ENCODE results near the gene SNED1.
"Not testable (repeated sequence)": the region's sequence is repeated elsewhere in the genome, so short reads cannot be mapped to it uniquely, and the experiment has no call there.

Gene SNED1

DNA sequence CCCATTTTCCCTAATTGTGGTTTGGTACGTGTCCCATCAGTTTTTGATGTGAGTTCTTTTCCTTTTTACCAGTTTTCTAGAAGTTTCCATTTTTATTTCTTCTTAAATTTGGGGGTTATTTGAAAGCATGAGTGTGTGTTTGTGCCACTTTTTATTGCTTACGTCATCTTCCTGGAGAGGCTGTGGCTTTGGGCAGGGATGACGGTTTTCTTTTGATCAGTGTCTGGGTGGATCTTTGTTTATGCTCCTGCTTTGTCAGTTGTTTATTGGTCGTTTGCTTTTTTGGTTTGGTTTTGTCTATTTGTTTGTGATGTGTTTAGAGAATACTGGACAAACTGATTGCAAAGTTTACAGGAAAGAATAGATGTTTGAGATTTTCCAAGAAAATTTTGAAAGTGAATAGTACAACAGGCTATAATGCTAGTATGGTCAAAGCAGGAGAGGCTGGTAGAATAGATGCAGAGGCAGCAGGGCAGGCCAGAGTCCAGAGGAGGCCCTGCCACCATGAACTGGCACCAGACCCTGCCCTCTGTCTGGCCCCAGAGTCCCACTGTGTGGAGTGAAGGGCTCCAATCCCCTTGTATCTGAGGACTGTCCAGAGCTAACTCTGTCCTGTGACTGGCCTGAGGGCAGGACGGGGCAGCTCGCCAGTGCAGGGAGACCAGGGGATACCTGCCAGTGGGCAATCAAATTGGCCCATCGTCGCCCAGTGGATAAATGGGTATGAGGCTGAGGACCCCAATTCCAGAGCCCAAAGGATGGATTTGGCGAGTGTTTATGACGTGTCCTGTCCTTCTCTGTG lies 23.4 kb upstream of the SNED1 start:
- peak in 2 of 3 donors; percentile 9 to 13 for DNase-seq
- Histone ChIP-seq H3K27ac (ENCODE audit: insufficient read depth, low read length, poor library complexity, severe bottlenecking) (no peak overlapping the region), H3K4me1 (ENCODE audit: control insufficient read depth, insufficient read depth, low read length, poor library complexity, severe bottlenecking) (peaks cover 4% of the 10 kb centered on the region), H3K4me3 (ENCODE audit: insufficient read depth, low read depth, low read length, poor library complexity, severe bottlenecking) (no peak overlapping the region), H3K27me3 (replicated peaks; ENCODE audit: control insufficient read depth, insufficient read depth, low read length, poor library complexity, severe bottlenecking) (peaks cover 3% of the 10 kb centered on the region), H3K9me3 (ENCODE audit: control insufficient read depth, low read length) (no peaks in the 10 kb centered on the region), H3K36me3 (ENCODE audit: control insufficient read depth, insufficient read depth, low read length) (no peaks in the 10 kb centered on the region)

DNA sequence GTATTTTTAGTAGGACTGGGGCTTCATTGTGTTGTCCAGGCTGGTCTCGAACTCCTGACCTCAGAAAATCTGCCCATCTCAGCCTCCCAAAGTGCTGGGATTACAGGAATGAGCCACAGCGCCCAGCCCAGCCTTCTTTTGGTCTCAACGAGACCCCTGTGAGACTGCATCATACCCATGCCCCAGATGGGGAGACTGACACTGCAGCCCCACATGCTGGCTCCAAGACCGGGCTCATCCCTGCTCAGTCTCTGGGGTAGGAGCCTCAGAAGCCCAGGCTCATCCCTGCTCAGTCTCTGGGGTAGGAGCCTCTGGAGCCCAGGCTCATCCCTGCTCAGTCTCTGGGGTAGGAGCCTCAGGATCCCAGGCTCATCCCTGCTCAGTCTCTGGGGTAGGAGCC lies 22.5 kb upstream of the SNED1 start:
- H3K4me3 ChIP-seq (ENCODE audit: insufficient read depth, low read depth, low read length, poor library complexity, severe bottlenecking); DNase-seq; H3K27me3 ChIP-seq (replicated peaks; ENCODE audit: control insufficient read depth, insufficient read depth, low read length, poor library complexity, severe bottlenecking); H3K36me3 ChIP-seq (ENCODE audit: control insufficient read depth, insufficient read depth, low read length); H3K9me3 ChIP-seq (ENCODE audit: control insufficient read depth, low read length); H3K27ac ChIP-seq (ENCODE audit: insufficient read depth, low read length, poor library complexity, severe bottlenecking); H3K4me1 ChIP-seq (ENCODE audit: control insufficient read depth, insufficient read depth, low read length, poor library complexity, severe bottlenecking): not testable (repeated sequence)

DNA sequence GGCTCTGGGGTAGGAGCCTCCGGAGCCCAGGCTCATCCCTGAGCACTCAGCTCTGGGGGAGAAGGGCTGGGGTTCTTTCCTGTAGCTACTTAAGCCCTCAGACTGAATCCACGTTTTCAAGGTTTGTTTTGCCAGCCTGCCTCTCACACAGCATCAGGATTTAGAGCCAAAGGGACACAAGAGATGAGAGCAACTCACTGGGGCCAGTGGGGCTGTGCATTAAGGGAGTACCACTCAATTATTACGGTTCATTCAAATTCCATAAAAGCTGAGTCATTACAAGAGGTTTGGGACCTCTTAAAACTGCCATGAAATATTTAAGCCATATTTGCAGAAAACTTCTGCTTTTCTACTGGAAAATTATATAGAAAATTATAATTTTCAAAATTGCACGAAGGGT lies 17.1 kb upstream of the SNED1 start:
- no peak overlapping the region for H3K27ac ChIP-seq (ENCODE audit: insufficient read depth, low read length, poor library complexity, severe bottlenecking)
- no peaks in the 10 kb centered on the region for H3K9me3 ChIP-seq (ENCODE audit: control insufficient read depth, low read length)
- no peak overlapping the region for H3K4me3 ChIP-seq (ENCODE audit: insufficient read depth, low read depth, low read length, poor library complexity, severe bottlenecking)
- no peaks in the 10 kb centered on the region for H3K36me3 ChIP-seq (ENCODE audit: control insufficient read depth, insufficient read depth, low read length)
- no peaks in the 10 kb centered on the region for H3K27me3 ChIP-seq (replicated peaks; ENCODE audit: control insufficient read depth, insufficient read depth, low read length, poor library complexity, severe bottlenecking)
- no peak for DNase-seq
- H3K4me1 ChIP-seq (ENCODE audit: control insufficient read depth, insufficient read depth, low read length, poor library complexity, severe bottlenecking): peaks cover 3% of the 10 kb centered on the region

DNA sequence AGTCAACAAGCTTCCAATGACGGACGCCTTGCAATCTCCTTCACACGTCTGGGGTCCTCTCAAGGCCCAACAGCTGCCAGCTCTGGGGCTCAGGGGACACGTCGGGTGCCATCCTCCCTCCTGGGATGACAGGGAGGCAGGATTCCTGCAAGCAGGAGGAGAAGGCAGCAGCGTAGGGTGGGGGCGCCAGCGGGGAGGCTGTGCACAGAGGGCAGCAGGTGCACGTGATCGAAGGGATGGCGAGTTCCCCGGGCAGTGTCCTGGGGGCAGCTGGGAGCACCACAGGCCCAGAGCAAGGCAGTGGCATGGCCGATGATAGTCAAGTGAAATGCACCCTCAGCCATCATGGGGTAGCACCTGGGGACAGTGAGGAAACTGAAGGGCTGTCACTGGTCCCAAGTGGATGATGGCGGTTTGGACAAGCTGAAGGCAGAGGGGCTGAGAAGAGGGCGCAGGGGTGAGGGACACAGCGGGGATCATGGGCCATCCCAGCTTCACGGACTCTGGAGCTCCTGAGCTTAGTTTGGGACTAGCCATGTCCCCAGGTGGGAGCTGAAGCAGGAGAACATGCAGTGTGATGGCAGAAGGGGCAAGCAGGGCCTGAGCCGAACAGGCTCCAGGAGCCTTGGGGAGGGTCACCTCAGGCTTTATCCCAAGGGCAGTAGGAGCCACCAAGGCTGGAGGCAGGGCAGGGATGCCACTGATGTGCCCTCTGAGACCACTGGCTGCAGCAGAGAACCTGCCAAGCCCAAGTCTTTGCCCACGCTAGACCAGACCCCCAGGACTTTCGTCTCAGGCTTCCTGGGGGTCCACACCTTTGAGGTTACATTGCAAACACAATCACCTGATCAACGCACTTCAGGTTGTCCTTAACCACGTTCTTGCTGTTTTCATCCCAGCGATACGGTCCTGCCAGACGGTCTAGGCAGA lies 16.3 kb upstream of the SNED1 start:
- H3K36me3 ChIP-seq (ENCODE audit: control insufficient read depth, insufficient read depth, low read length): no peaks in the 10 kb centered on the region
- H3K4me3 ChIP-seq (ENCODE audit: insufficient read depth, low read depth, low read length, poor library complexity, severe bottlenecking): no peak overlapping the region
- peaks cover 3% of the 10 kb centered on the region for H3K4me1 ChIP-seq (ENCODE audit: control insufficient read depth, insufficient read depth, low read length, poor library complexity, severe bottlenecking)
- H3K27me3 ChIP-seq (replicated peaks; ENCODE audit: control insufficient read depth, insufficient read depth, low read length, poor library complexity, severe bottlenecking): no peaks in the 10 kb centered on the region
- no peak overlapping the region for H3K27ac ChIP-seq (ENCODE audit: insufficient read depth, low read length, poor library complexity, severe bottlenecking)
- DNase-seq: no peak
- H3K9me3 ChIP-seq (ENCODE audit: control insufficient read depth, low read length): no peaks in the 10 kb centered on the region

- H3K27ac ChIP-seq (ENCODE audit: insufficient read depth, low read length, poor library complexity, severe bottlenecking): no peak overlapping the region
- H3K4me1 ChIP-seq (ENCODE audit: control insufficient read depth, insufficient read depth, low read length, poor library complexity, severe bottlenecking): peaks cover 3% of the 10 kb centered on the region
- H3K9me3 ChIP-seq (ENCODE audit: control insufficient read depth, low read length): no peaks in the 10 kb centered on the region
- H3K4me3 ChIP-seq (ENCODE audit: insufficient read depth, low read depth, low read length, poor library complexity, severe bottlenecking): no peak overlapping the region
- H3K27me3 ChIP-seq (replicated peaks; ENCODE audit: control insufficient read depth, insufficient read depth, low read length, poor library complexity, severe bottlenecking): no peaks in the 10 kb centered on the region
- no peak for DNase-seq
- H3K36me3 ChIP-seq (ENCODE audit: control insufficient read depth, insufficient read depth, low read length): no peaks in the 10 kb centered on the region
These were observed 15.6 kb upstream of the SNED1 start for GRCh38 chr2:240982821-240983281.

GRCh38 chr2:240983361-240983995 lies 14.9 kb upstream of the SNED1 start:
- DNase-seq: no peak
- Histone ChIP-seq H3K9me3 (ENCODE audit: control insufficient read depth, low read length) (no peaks in the 10 kb centered on the region), H3K4me3 (ENCODE audit: insufficient read depth, low read depth, low read length, poor library complexity, severe bottlenecking) (no peak overlapping the region), H3K27me3 (replicated peaks; ENCODE audit: control insufficient read depth, insufficient read depth, low read length, poor library complexity, severe bottlenecking) (no peaks in the 10 kb centered on the region), H3K36me3 (ENCODE audit: control insufficient read depth, insufficient read depth, low read length) (no peaks in the 10 kb centered on the region), H3K4me1 (ENCODE audit: control insufficient read depth, insufficient read depth, low read length, poor library complexity, severe bottlenecking) (peaks cover 3% of the 10 kb centered on the region), H3K27ac (ENCODE audit: insufficient read depth, low read length, poor library complexity, severe bottlenecking) (no peak overlapping the region)

GRCh38 chr2:240983996-240984498 lies 14.4 kb upstream of the SNED1 start:
- peaks cover 3% of the 10 kb centered on the region for H3K4me1 ChIP-seq (ENCODE audit: control insufficient read depth, insufficient read depth, low read length, poor library complexity, severe bottlenecking)
- H3K27me3 ChIP-seq (replicated peaks; ENCODE audit: control insufficient read depth, insufficient read depth, low read length, poor library complexity, severe bottlenecking): no peaks in the 10 kb centered on the region
- no peaks in the 10 kb centered on the region for H3K36me3 ChIP-seq (ENCODE audit: control insufficient read depth, insufficient read depth, low read length)
- H3K9me3 ChIP-seq (ENCODE audit: control insufficient read depth, low read length): no peaks in the 10 kb centered on the region
- DNase-seq: no peak
- H3K27ac ChIP-seq (ENCODE audit: insufficient read depth, low read length, poor library complexity, severe bottlenecking): no peak overlapping the region
- no peak overlapping the region for H3K4me3 ChIP-seq (ENCODE audit: insufficient read depth, low read depth, low read length, poor library complexity, severe bottlenecking)

- Histone ChIP-seq H3K36me3 (ENCODE audit: control insufficient read depth, insufficient read depth, low read length) (no peaks in the 10 kb centered on the region), H3K27me3 (replicated peaks; ENCODE audit: control insufficient read depth, insufficient read depth, low read length, poor library complexity, severe bottlenecking) (no peaks in the 10 kb centered on the region), H3K9me3 (ENCODE audit: control insufficient read depth, low read length) (no peaks in the 10 kb centered on the region), H3K4me3 (ENCODE audit: insufficient read depth, low read depth, low read length, poor library complexity, severe bottlenecking) (no peak overlapping the region), H3K27ac (ENCODE audit: insufficient read depth, low read length, poor library complexity, severe bottlenecking) (no peak overlapping the region), H3K4me1 (ENCODE audit: control insufficient read depth, insufficient read depth, low read length, poor library complexity, severe bottlenecking) (peaks cover 3% of the 10 kb centered on the region)
- no peak for DNase-seq
These were observed 12.3 kb upstream of the SNED1 start for GRCh38 chr2:240985881-240986786.

DNA sequence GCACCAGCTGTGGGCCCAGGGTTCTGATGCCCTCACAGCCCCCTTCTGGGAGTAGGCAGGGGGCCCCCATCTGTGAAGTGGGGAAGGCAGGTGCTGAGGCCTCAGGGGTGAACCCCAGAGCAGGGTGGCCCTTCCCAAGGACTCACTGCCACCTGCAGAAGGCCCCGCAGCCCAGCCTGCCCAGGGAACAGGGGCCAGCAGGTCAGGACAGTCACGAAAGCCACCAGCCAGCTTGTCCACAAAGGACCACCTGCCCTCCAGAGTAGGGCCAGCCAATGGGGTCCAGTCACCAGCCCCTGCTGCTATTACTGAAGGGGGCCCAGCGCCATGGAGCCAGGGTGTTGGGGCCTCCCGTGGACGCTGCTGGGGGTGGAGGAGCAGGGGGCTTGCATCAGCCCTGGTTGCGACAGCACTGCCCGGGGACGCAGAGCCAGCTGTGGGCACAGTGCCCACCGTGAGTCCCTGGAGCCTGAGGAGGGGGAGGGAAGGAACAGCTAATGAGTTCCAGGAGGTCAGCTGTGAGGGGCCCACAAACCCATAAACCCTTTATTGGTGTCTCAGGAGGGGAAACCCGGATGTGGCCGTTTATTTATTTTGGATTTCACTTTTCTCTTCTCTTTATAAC lies 11.5 kb upstream of the SNED1 start:
- H3K4me3 ChIP-seq (ENCODE audit: insufficient read depth, low read depth, low read length, poor library complexity, severe bottlenecking): no peak overlapping the region
- no peaks in the 10 kb centered on the region for H3K36me3 ChIP-seq (ENCODE audit: control insufficient read depth, insufficient read depth, low read length)
- peaks cover 3% of the 10 kb centered on the region for H3K4me1 ChIP-seq (ENCODE audit: control insufficient read depth, insufficient read depth, low read length, poor library complexity, severe bottlenecking)
- H3K27ac ChIP-seq (ENCODE audit: insufficient read depth, low read length, poor library complexity, severe bottlenecking): no peak overlapping the region
- H3K27me3 ChIP-seq (replicated peaks; ENCODE audit: control insufficient read depth, insufficient read depth, low read length, poor library complexity, severe bottlenecking): no peaks in the 10 kb centered on the region
- no peaks in the 10 kb centered on the region for H3K9me3 ChIP-seq (ENCODE audit: control insufficient read depth, low read length)
- no peak for DNase-seq

Measured in effector memory CD4-positive, alpha-beta T cell (primary cell).